HepG2 (cell line): ENCODE data around the gene STK32C. TPM values are rescaled to one million over a fixed set of nuclear protein-coding genes. Genes with fewer than 3 reads are reported as not detected.

Experiments
- ARNT ChIP-seq: fragments of 450-650 bp; IDR thresholded peaks from 2 replicates; pipeline ENCODE4 v1.6.1; 2017
- ATF1 ChIP-seq: IDR thresholded peaks from 2 replicates; pipeline ENCODE4 v1.6.1; 2016; ENCODE audit warnings: mild to moderate bottlenecking, control low read depth
- CREM ChIP-seq, 2 experiments: sonication (generic) in 1 of 2; formaldehyde crosslinking in 1 of 2; IDR thresholded peaks; 2 replicates each; pipeline versions ENCODE4 v1.4.0 to v1.6.1; 2016 to 2020; ENCODE audit warnings: antibody characterized with exemption in 1 of 2, mild to moderate bottlenecking in 1 of 2, missing genetic modification reagents in 1 of 2
- ELF1 ChIP-seq: sonication (generic); formaldehyde crosslinking; IDR thresholded peaks from 2 replicates; pipeline ENCODE4 v1.4.0; 2020; ENCODE audit warnings: missing genetic modification reagents
- GATAD2A ChIP-seq: IDR thresholded peaks from 2 replicates; pipeline ENCODE4 v1.6.1; 2016
- KDM1A ChIP-seq: IDR thresholded peaks from 2 replicates; pipeline ENCODE4 v1.6.1; 2016; ENCODE audit warnings: missing compliant biosample characterization
- KLF16 ChIP-seq, 2 experiments: sonication (generic) in 1 of 2; formaldehyde crosslinking in 1 of 2; IDR thresholded peaks; 2 replicates each; pipeline versions ENCODE4 v1.6.1 to v1.8.0; 2016 to 2023; ENCODE audit warnings: missing genetic modification reagents in 2 of 2, missing compliant biosample characterization in 1 of 2
- MAFF ChIP-seq: IDR thresholded peaks from 2 replicates; pipeline ENCODE4 v1.6.1; 2011; ENCODE audit warnings: low read depth, low read length, improper control_type of control experiment
- MAFK ChIP-seq, 2 experiments: IDR thresholded peaks in 1 of 2; conservative IDR thresholded peaks in 1 of 2; 2 replicates each; pipeline ENCODE4 v1.6.1; 2011; ENCODE audit warnings: improper control_type of control experiment in 2 of 2, low read length in 2 of 2
- MAZ ChIP-seq, 2 experiments: sonication (generic) in 1 of 2; formaldehyde crosslinking in 1 of 2; IDR thresholded peaks; 2 replicates each; pipeline versions ENCODE4 v1.5.0 to v1.6.1; 2012 to 2020; ENCODE audit warnings: low read depth in 2 of 2, mild to moderate bottlenecking in 2 of 2, borderline replicate concordance in 1 of 2, improper control_type of control experiment in 1 of 2, low read length in 1 of 2, missing genetic modification reagents in 1 of 2, moderate library complexity in 1 of 2
- PATZ1 ChIP-seq: sonication (generic); formaldehyde crosslinking; IDR thresholded peaks from 2 replicates; pipeline ENCODE4 v1.4.0; 2020; ENCODE audit warnings: missing genetic modification reagents
- POGZ ChIP-seq: sonication (generic); formaldehyde crosslinking; IDR thresholded peaks from 2 replicates; pipeline ENCODE4 v1.4.0; 2020; ENCODE audit warnings: mild to moderate bottlenecking, missing genetic modification reagents
- POLR2G ChIP-seq: fragments of 200-400 bp; formaldehyde crosslinking; IDR thresholded peaks from 2 replicates; pipeline ENCODE4 v1.6.1; 2018; ENCODE audit warnings: mild to moderate bottlenecking, low read depth, low read length, moderate library complexity
- RFX1 ChIP-seq: fragments of 450-650 bp; IDR thresholded peaks from 2 replicates; pipeline ENCODE4 v1.6.1; 2017
- RXRA ChIP-seq: sonication (generic); formaldehyde crosslinking; IDR thresholded peaks from 2 replicates; pipeline ENCODE4 v1.5.1; 2020; ENCODE audit warnings: missing genetic modification reagents
- SIX1 ChIP-seq: sonication (generic); formaldehyde crosslinking; IDR thresholded peaks from 2 replicates; pipeline ENCODE4 v1.4.0; 2020; ENCODE audit warnings: missing genetic modification reagents, borderline replicate concordance
- SP4 ChIP-seq: sonication (generic); formaldehyde crosslinking; IDR thresholded peaks from 2 replicates; pipeline ENCODE4 v1.8.1; 2023; ENCODE audit warnings: mild to moderate bottlenecking, missing genetic modification reagents
- TAF1 ChIP-seq: sonication (generic); formaldehyde crosslinking; IDR thresholded peaks from 2 replicates; pipeline ENCODE4 v1.4.0; 2020; ENCODE audit warnings: missing genetic modification reagents
- TBX3 ChIP-seq: fragments of 450-650 bp; IDR thresholded peaks from 2 replicates; pipeline ENCODE4 v1.6.1; 2017; ENCODE audit warnings: antibody characterized with exemption, mild to moderate bottlenecking, inconsistent platforms, borderline replicate concordance
- ZHX1 ChIP-seq: sonication (generic); formaldehyde crosslinking; IDR thresholded peaks from 2 replicates; pipeline ENCODE4 v1.8.1; 2022; ENCODE audit warnings: low read depth, mild to moderate bottlenecking, missing genetic modification reagents
- ZNF20 ChIP-seq: sonication (generic); formaldehyde crosslinking; IDR thresholded peaks from 2 replicates; pipeline ENCODE4 v1.4.0; 2020; ENCODE audit warnings: mild to moderate bottlenecking, moderate library complexity, missing genetic modification reagents
- ZNF329 ChIP-seq: sonication (generic); formaldehyde crosslinking; IDR thresholded peaks from 2 replicates; pipeline ENCODE4 v1.9.0; 2021; ENCODE audit warnings: low read depth, mild to moderate bottlenecking, missing genetic modification reagents
- ZNF496 ChIP-seq: sonication (generic); formaldehyde crosslinking; IDR thresholded peaks from 2 replicates; pipeline ENCODE4 v1.8.1; 2023; ENCODE audit warnings: mild to moderate bottlenecking, moderate library complexity, missing genetic modification reagents; ENCODE audit not compliant: insufficient replicate concordance
- polyA plus RNA-seq, 8 experiments: library from polyadenylated mRNA; depleted of rRNA in 3 of 8; stranded (reverse) in 7 of 8; unstranded in 1 of 8; fragments of >200 nt; fragmentation: Illumina TruSeq in 4 of 8; extraction: Trizol in 4 of 8; gene quantifications; 2 replicates each; pipeline versions ENCODE4 v1.2.1 to v1.2.3, GENCODE V29; 2011 to 2016; ENCODE audit warnings: low read depth in 4 of 8, missing spikeins in 1 of 8, mixed read lengths in 1 of 8; ENCODE audit not compliant: insufficient read depth in 1 of 8
- total RNA-seq, 5 experiments: library from RNA; depleted of rRNA; stranded (reverse); fragments of >200 nt; fragmentation: Illumina TruSeq; extraction: Trizol; gene quantifications; 2 replicates each; pipeline ENCODE4 v1.2.3, GENCODE V29; 2016; ENCODE audit warnings: low read depth in 1 of 5
- TF ChIP-seq, protein P1 (sequence below): sonication (generic); formaldehyde crosslinking; IDR thresholded peaks from 2 replicates; pipeline ENCODE4 v1.4.0; 2020; ENCODE audit warnings: low read depth, mild to moderate bottlenecking, missing genetic modification reagents

STK32C gene
- total and polyA plus RNA-seq, 2 of the 13 experiments (the other 11 are each of a cell fraction or from before 2014, with no cell fraction given), result 10.9 to 19.4 TPM

GRCh38 chr10:132335189-132336063 is 27.7 kb upstream of the STK32C start (continued):
- TF ChIP-seq ZNF20 (CRISPR knock-in tag), result no peak
- TF ChIP-seq RXRA (CRISPR knock-in tag), result no peak
- no peak for TF ChIP-seq KDM1A (CRISPR knock-in tag)
- TF ChIP-seq ZNF329 (CRISPR knock-in tag), result no peak
- peak; percentile 52 for TF ChIP-seq MAFF
- 0 out of 2 replicates have a peak, but pooled peaks have one; percentile 17 for TF ChIP-seq MAZ (IDR thresholded peaks at IDR 0.05; ENCODE audit: borderline replicate concordance, low read depth, low read length)
- TF ChIP-seq MAZ (CRISPR knock-in tag; IDR thresholded peaks at IDR 0.05; ENCODE audit: low read depth), result no peak
- no peak for TF ChIP-seq POGZ (CRISPR knock-in tag)
- no peak for TF ChIP-seq ZNF496
- TF ChIP-seq POLR2G, result peak; percentile 38
- no peak for TF ChIP-seq GATAD2A (CRISPR knock-in tag)
- peak; percentile 63 to 76; a peak in 3 of 4 replicates for TF ChIP-seq MAFK (conservative IDR thresholded peaks at IDR 0.05 in 1 of 2, IDR thresholded peaks at IDR 0.05 in 1 of 2; ENCODE audit: low read length in 2 of 2)
- TF ChIP-seq ZHX1 (CRISPR knock-in tag), result no peak
- no peak for TF ChIP-seq RFX1
- TF ChIP-seq ATF1 (CRISPR knock-in tag), result peak; percentile 52; the same call in 1 of the 2 replicates
- TF ChIP-seq, protein P1, sequence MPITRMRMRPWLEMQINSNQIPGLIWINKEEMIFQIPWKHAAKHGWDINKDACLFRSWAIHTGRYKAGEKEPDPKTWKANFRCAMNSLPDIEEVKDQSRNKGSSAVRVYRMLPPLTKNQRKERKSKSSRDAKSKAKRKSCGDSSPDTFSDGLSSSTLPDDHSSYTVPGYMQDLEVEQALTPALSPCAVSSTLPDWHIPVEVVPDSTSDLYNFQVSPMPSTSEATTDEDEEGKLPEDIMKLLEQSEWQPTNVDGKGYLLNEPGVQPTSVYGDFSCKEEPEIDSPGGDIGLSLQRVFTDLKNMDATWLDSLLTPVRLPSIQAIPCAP, result no peak
- TF ChIP-seq TAF1 (CRISPR knock-in tag), result peak; percentile 17
- peak; percentile 60; the same call in 1 of the 2 replicates for TF ChIP-seq CREM (IDR thresholded peaks at IDR 0.05)
- TF ChIP-seq CREM (CRISPR knock-in tag; IDR thresholded peaks at IDR 0.05), result no peak
- TF ChIP-seq ELF1 (CRISPR knock-in tag), result peak; percentile 29; the same call in 1 of the 2 replicates
- 0 out of 2 replicates have a peak, but pooled peaks have one; percentile 12 for TF ChIP-seq PATZ1 (CRISPR knock-in tag)
- peak; percentile 10; the same call in 1 of the 2 replicates for TF ChIP-seq SP4 (CRISPR knock-in tag)
- no peak for TF ChIP-seq ARNT
- no peak for TF ChIP-seq SIX1 (CRISPR knock-in tag)
- no peak for TF ChIP-seq TBX3
- no peak for TF ChIP-seq KLF16 (CRISPR knock-in tag; IDR thresholded peaks at IDR 0.05)
